Stimulated activated naive B cell treated with anti-CD40 and anti-IgM and Interleukin-4, amounts not matched to agents 10 μg/mL and 1 μg/mL and 100 μg/mL, for 72 hours (primary cell): Measurements from ENCODE around the gene LRCH4.
"Not testable (repeated sequence)": the region's sequence is repeated elsewhere in the genome, so short reads cannot be mapped to it uniquely, and the experiment has no call there.

Experiments
- ATAC-seq, 2 donors: fragments of 150-1000 bp; cut with Tn5 transposase; replicated peaks; 2 replicates each; pipeline ENCODE4 v1.10.0; 2021; ENCODE audit warnings: moderate library complexity in 1 of 2
- DNase-seq: peaks from one replicate; pipeline ENCODE4 v3.0.0; 2021
- H3K27ac Mint-ChIP-seq: one replicate; pipeline ENCODE4 v1.8.0; 2022; ENCODE audit warnings: mild to moderate bottlenecking, mixed read lengths
- H3K27me3 Mint-ChIP-seq, 2 donors: one replicate each; pipeline ENCODE4 v1.8.0; 2022; ENCODE audit warnings: mixed read lengths in 2 of 2
- H3K36me3 Mint-ChIP-seq, 2 donors: one replicate each; pipeline ENCODE4 v1.8.0; 2022; ENCODE audit warnings: mixed read lengths in 2 of 2, mild to moderate bottlenecking in 1 of 2
- H3K4me1 Mint-ChIP-seq, 2 donors: one replicate each; pipeline ENCODE4 v1.8.0; 2022; ENCODE audit warnings: mixed read lengths in 2 of 2, mild to moderate bottlenecking in 1 of 2
- H3K4me3 Mint-ChIP-seq, 2 donors: one replicate each; pipeline ENCODE4 v1.8.0; 2022; ENCODE audit warnings: mild to moderate bottlenecking in 2 of 2, mixed read lengths in 2 of 2, moderate library complexity in 1 of 2
- H3K9me3 Mint-ChIP-seq, 2 donors: one replicate each; pipeline ENCODE4 v1.8.0; 2022; ENCODE audit warnings: mixed read lengths in 2 of 2, mild to moderate bottlenecking in 1 of 2

LRCH4 gene

DNA sequence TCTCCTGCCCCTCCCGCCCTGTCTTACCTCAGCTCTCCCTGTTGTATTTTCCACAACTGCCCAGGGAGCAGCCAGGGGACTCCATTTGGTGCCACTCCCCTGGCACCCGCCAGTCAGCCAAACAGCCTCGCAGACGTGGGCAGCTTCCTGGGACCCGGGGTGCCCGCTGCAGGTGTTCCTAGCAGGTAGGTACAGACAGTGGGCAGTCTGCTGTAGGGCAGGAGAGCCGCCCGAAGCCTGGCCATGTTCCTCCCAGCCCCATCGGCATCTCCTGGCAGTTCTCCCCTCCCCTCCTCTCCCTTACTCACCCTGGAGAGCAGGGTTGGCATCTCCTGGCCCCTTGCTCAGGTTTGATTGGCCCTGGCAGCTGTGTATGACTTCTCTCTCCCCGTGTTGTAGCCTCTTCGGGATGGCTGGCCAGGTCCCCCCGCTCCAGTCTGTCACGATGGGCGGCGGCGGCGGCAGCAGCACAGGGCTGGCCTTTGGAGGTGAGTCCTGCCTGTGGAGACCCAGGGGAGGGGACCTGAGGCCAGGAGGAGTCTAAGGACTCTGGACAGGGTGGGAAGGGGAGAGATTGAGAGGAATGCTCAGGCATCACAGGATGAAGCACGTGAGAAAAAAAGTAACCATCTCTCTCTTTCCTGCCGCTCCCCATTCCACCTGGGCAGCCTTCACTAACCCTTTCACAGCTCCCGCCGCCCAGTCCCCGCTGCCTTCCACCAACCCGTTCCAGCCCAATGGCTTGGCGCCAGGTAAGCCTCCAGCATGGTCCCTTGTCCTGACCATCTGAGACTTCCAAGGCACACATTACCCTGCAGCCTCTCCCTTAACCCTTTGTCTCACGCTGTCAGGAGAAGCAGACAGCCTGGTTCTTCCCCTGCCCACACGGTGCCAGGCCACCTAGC is 23.5 kb downstream of the LRCH4 start:
- H3K36me3 Mint-ChIP-seq, result peaks cover 35 to 50% of the 10 kb centered on the region in 2 donors
- DNase-seq (no peak), ATAC-seq (no peak)
- peaks cover 7 to 24% of the 10 kb centered on the region in 2 donors for H3K4me1 Mint-ChIP-seq
- no peaks in the 10 kb centered on the region for H3K9me3 Mint-ChIP-seq
- H3K27ac Mint-ChIP-seq, result peak overlapping the region; percentile 34
- no peaks in the 10 kb centered on the region for H3K27me3 Mint-ChIP-seq
- H3K4me3 Mint-ChIP-seq, result no peak overlapping the region

DNA sequence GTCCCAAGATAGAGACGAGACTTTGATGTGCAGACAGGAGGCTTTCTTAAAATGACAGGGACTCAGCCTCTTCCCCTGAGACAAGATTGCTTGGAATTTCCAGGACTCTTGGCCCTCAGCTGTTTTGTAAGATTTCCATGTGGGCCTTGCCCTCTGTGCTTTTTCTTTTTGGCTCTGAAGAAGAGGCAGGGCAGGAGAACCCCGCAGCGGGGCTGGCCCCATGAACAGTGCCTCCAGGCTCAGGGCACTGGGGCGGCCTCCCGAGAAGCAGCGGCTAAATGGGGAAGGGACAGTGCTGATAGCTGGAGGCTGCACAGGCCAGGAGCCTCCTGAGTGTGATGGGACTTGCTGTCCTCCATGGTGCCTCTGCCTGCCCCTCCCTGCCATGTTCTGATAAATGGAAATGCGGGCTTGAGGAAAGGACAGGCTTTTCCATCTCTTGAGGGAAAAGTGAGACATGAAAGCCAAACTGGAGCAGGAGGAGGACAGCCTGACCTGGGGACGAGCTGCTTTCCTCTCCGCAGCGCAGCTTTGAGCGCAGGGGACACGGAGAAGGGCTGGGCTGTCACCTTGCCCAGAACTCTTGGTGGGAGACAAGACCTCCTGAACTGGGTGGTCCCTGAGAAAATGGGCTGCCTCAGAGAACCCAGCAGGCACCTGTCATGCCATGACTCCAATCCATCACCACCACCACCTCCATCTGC is 24.3 kb downstream of the LRCH4 start:
- Mint-ChIP-seq H3K27me3 (no peaks in the 10 kb centered on the region), H3K27ac (no peak overlapping the region), H3K9me3 (no peaks in the 10 kb centered on the region), H3K36me3 (peaks cover 39 to 54% of the 10 kb centered on the region in 2 donors), H3K4me1 (peaks cover 4 to 20% of the 10 kb centered on the region in 2 donors), H3K4me3 (no peak overlapping the region)
- ATAC-seq (no peak), DNase-seq (no peak)

DNA sequence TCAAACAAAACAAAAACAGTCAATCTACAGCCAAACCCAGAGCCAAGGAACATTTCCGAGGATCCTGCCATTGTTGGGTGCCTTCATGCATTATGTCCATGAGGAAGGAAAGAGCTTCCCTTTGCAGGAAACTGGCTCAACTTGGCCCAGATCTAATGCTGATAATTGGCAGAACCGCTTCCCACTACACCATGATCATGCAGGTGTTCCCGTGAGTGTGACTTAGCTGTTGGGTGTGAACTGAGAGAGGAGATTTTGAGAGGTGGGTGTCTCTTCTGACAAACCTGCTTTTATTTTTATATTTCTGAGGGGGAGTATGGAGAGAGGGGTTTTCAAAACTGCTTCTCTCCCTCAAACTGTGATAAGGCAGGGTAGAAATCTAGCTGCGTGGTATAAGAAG is 26.8 kb downstream of the LRCH4 start:
- Mint-ChIP-seq H3K27me3 (no peaks in the 10 kb centered on the region), H3K4me3 (no peak overlapping the region), H3K9me3 (no peaks in the 10 kb centered on the region), H3K4me1 (peaks cover 4 to 19% of the 10 kb centered on the region in 2 donors), H3K36me3 (peaks cover 38 to 49% of the 10 kb centered on the region in 2 donors), H3K27ac (no peak overlapping the region)
- DNase-seq (no peak), ATAC-seq (no peak)

DNA sequence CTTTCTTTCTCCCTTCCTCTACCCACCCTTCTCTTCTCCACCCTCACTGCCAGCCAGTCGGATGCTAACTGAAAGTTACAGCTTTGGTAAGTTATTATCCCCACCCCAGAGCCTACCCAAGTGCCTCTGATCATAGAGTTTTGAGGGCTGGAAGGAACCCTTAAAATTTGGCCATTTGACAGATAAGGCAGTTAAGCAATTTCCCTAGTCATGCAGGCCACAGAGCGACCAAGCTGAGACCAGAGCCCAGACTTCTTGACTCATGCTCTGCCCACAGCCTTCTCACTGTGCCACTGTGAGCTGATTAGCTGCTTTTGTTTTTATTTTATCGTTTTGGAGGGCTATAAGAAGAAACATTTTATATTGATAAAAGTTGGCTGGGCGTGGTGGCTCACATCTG is 29.4 kb downstream of the LRCH4 start:
- Mint-ChIP-seq H3K27ac (no peak overlapping the region), H3K9me3 (no peaks in the 10 kb centered on the region), H3K27me3 (no peaks in the 10 kb centered on the region), H3K4me3 (no peak overlapping the region), H3K4me1 (peaks cover 4 to 11% of the 10 kb centered on the region in 2 donors), H3K36me3 (peaks cover 32 to 45% of the 10 kb centered on the region in 2 donors)
- DNase-seq, result no peak
- no peak for ATAC-seq

DNA sequence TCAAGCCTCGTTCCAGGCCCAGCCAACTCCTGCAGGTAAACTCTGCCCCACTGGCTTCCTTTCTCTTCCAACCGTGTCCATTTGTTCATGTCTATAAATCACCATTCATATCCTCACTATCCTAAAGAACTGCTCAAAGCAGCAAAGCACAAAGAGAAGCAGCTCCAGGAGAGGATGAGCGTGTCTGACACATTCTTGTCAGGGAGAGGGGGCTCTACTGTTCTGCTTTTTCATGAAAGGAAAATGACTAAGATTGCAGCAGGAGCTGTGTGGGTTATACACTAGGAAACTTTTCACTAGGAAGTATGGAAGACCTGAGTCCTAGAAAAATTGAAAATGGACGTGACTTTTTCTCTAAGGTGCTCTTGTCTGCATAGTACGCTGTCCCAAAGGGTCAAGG is 30.2 kb downstream of the LRCH4 start:
- peaks cover 4 to 13% of the 10 kb centered on the region in 2 donors for H3K4me1 Mint-ChIP-seq
- peak overlapping the region; percentile 33 for H3K27ac Mint-ChIP-seq
- no peak for DNase-seq
- no peak for ATAC-seq
- no peaks in the 10 kb centered on the region for H3K27me3 Mint-ChIP-seq
- H3K9me3 Mint-ChIP-seq, result no peaks in the 10 kb centered on the region
- H3K36me3 Mint-ChIP-seq, result peaks cover 32 to 45% of the 10 kb centered on the region in 2 donors
- no peak overlapping the region for H3K4me3 Mint-ChIP-seq

DNA sequence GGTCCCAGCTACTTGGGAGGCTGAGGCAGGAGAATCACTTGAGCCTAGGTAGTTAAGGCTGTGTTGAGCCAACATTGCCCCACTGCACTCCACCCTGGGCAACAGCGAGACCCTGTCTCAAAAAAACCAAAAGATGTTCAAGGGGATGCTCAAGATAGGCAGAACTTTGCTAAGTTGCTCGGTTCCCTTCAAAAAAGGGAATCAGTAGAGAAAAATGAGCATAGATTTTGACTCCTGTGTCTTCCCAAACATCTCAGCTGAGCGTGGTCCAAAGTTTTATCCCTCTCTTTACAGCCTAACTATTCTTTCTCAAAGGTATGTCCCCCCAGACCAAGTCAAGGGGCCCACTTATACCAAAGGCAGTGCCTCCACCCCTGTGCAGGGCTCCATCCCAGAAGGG is 32.9 kb downstream of the LRCH4 start:
- Mint-ChIP-seq H3K36me3 (peaks cover 42 to 50% of the 10 kb centered on the region in 2 donors), H3K27ac (peak overlapping the region; percentile 25), H3K4me3 (no peak overlapping the region), H3K9me3 (no peaks in the 10 kb centered on the region), H3K27me3 (no peaks in the 10 kb centered on the region), H3K4me1 (peaks cover 12 to 22% of the 10 kb centered on the region in 2 donors)
- no peak for DNase-seq
- ATAC-seq, result no peak

DNA sequence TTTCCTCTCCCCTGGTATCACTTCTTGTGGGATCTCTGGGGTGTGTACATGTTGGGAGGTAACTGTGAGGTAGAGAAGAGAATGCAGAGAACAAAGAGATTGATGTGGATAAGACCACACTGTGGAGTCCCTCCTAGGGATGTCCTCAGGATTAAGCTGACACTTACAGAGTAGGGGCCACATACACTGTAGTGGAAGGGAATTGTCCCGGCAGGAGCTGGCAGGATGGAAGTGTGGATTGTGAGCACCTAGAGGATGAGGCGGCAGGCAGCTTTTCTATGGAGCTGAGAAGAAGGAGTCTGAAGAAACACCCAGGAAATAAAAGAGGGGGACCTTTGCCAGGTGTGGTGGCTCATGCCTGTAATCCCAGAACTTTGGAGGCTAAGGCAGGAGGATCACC is 33.4 kb downstream of the LRCH4 start:
- DNase-seq (no peak), ATAC-seq (no peak)
- H3K9me3 Mint-ChIP-seq, result no peaks in the 10 kb centered on the region
- H3K4me3 Mint-ChIP-seq, result no peak overlapping the region
- H3K27me3 Mint-ChIP-seq, result no peaks in the 10 kb centered on the region
- no peak overlapping the region for H3K27ac Mint-ChIP-seq
- H3K4me1 Mint-ChIP-seq, result peaks cover 16 to 27% of the 10 kb centered on the region in 2 donors
- H3K36me3 Mint-ChIP-seq, result peaks cover 42 to 54% of the 10 kb centered on the region in 2 donors

DNA sequence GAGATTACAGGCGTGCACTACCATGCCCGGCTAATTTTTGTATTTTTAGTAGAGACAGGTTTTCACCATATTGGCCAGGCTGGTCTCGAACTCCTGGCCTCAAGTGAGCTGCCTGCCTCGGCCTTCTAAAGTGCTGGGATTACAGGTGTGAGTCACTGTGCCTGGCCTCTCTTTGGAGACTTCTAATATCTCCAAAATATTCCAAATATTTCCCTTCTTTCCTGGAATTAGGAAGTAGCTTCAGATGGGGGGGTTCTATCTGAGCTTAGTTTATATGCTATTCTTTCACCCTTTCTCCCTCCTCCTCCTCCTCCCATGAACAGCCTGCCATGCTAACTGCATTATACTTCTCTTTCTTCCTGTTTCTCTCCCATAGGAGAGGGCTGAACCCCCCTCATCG is 37.5 kb downstream of the LRCH4 start:
- DNase-seq, H3K9me3 Mint-ChIP-seq, ATAC-seq, H3K27me3 Mint-ChIP-seq: not testable (repeated sequence)
- H3K4me3 Mint-ChIP-seq, result peak overlapping the region; percentile 28 to 57
- peaks cover 51 to 68% of the 10 kb centered on the region in 2 donors for H3K4me1 Mint-ChIP-seq
- peak overlapping the region; percentile 95 for H3K27ac Mint-ChIP-seq
- H3K36me3 Mint-ChIP-seq, result peaks cover 25 to 40% of the 10 kb centered on the region in 2 donors

DNA sequence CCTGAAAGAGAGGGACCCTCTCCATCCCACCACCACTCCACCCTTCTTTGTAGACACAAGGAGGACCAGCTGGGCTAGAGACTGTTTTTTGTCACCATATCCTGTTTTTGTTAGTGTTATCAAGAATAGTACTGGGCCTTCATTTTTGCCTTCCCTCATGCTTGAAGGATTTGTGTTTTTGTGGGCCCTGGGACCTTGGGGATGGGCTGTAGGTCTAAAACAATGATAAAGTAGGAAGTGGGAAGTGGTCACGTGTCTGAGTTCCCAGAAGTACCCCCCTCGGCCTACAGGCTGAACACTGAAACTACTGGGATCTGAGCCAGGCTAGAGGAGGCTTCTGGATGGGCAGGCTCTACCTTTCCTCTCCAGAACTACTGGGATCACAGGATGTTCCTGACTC is 38.1 kb downstream of the LRCH4 start:
- Mint-ChIP-seq H3K9me3 (no peaks in the 10 kb centered on the region), H3K36me3 (peaks cover 22 to 37% of the 10 kb centered on the region in 2 donors), H3K27ac (peak overlapping the region; percentile 74), H3K4me3 (peak overlapping the region in 1 of 2 donors; percentile 82), H3K4me1 (peaks cover 55 to 74% of the 10 kb centered on the region in 2 donors), H3K27me3 (no peaks in the 10 kb centered on the region)
- no peak for DNase-seq
- ATAC-seq, result no peak

DNA sequence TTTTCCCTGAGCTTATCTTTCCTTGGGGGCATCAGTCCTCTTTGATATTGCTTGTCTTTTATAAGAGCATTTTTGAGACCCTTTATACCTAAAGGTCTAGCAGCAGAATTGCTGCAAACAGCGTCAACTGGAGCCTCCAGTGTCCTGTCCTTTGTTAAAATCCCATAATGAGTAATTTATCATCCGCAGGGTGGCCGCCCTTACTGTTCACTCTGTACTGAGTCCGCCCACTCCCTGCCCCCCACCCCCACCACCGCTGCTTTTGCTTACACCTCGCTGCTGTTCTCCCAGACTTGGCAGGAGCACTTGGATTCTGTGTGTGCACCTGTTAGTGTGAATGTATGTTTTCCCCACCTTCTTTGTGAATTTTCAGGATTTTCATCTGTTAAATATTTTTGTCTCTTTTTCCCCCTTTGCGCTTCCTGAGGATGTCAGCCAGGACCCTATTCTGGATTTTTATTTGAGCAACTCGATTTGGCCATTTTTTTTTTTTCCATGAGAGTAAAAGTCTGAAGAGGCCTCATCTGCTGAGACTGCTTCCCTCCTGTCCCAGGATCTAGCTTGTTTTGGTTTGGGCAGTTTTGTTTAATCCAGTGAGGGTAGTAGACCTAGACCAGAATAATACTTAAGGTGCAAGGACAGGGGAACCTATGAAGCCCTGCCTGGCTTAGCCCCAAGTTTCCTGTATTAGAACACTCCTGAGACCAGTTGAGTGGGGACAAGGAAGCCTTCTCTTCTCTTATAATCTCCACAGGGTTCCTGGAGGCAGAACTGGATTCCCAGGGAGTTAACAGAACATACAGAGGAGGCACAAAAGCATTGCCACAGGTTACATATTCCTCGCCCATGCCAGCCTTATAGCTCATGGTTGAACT is 38.8 kb downstream of the LRCH4 start:
- H3K4me1 Mint-ChIP-seq, result peaks cover 60 to 81% of the 10 kb centered on the region in 2 donors
- H3K9me3 Mint-ChIP-seq, result no peaks in the 10 kb centered on the region
- H3K27me3 Mint-ChIP-seq, result no peaks in the 10 kb centered on the region
- H3K27ac Mint-ChIP-seq, result peak overlapping the region; percentile 92
- no peak for DNase-seq
- peaks cover 17 to 31% of the 10 kb centered on the region in 2 donors for H3K36me3 Mint-ChIP-seq
- ATAC-seq, result no peak
- H3K4me3 Mint-ChIP-seq, result peak overlapping the region; percentile 74 to 82

DNA sequence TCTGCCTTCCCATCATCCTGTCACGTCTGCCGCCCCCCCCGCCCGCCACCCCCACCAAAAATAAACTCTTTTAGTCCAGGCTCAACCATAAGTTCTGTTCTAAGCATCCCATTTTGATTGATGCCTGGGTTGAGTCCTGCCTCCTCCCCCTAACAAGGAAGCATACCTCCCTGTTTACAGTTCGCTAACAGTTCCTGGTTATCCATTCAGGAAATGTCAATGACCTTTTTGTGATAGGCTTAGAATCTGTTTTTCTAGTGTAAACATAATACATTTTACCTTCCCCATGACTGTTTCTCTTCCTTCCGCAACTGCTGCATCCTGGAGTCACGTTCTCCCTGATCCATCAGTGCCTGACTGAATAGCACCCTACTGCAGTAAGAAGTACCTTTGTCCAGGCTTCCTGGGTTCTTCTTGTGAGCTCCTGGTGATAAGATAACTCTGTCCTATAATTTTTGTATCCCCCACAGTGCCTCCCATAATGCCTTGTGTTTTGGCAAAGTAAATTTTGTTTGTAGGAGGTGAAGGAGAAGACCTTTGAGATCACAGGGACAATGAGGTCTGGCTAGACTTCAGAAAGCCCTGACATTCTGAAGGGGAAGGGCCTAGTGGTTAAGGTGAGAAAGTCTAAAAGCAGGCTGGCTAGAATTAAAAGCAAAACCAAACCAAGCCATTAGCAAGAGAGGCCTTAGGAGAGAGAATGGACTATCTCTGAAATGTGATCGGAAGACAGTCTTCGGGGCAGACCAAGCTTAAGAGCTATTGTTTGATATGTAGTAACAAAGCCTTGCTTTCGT is 39.6 kb downstream of the LRCH4 start:
- peak overlapping the region; percentile 74 to 82 for H3K4me3 Mint-ChIP-seq
- DNase-seq, result no peak
- H3K9me3 Mint-ChIP-seq, result no peaks in the 10 kb centered on the region
- H3K36me3 Mint-ChIP-seq, result peaks cover 17 to 32% of the 10 kb centered on the region in 2 donors
- H3K4me1 Mint-ChIP-seq, result peaks cover 64 to 89% of the 10 kb centered on the region in 2 donors
- ATAC-seq, result peak; percentile 22 to 29
- H3K27ac Mint-ChIP-seq, result peak overlapping the region; percentile 92
- no peaks in the 10 kb centered on the region for H3K27me3 Mint-ChIP-seq

DNA sequence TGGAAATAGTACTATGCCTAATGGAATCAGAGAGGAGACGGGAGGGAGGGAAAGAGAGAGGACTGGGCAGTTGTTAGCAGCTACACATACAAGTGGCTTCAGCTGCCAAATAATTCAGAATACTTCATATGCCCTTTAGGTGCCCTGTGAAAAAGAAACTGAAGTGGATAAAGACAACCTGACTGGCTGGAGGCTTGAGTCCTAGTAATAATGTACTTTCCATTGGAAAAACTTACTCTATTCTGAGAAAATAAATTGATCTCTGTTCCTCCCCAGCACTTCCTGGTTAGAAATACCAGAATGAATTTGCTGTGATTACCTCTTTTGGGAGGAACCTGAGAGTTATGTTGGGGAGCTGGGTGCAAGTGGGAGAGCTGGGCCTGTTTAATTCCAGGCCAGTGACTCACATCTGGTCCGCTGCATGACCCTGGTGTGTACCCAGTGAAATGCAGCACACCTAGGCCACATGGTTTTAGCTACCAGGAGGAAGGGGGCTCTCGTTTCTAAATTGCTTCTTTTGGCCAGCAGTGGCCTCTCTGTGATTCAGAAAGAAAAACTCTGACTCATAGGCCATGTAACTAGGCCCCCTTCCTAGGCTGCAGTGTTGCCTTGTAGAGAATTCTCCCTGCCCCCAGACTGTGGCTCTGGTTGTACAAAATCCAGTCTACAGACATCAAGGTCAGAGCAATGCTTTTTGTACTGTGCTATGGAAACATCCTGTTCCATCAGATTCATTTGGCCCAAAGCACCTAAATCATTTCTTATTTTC is 40.4 kb downstream of the LRCH4 start:
- Mint-ChIP-seq H3K4me3 (peak overlapping the region; percentile 74 to 82), H3K27me3 (no peaks in the 10 kb centered on the region), H3K4me1 (peaks cover 65 to 92% of the 10 kb centered on the region in 2 donors), H3K27ac (peak overlapping the region; percentile 92), H3K36me3 (peaks cover 20 to 33% of the 10 kb centered on the region in 2 donors), H3K9me3 (no peaks in the 10 kb centered on the region)
- peak; percentile 85 to 87 for ATAC-seq
- DNase-seq, result peak; percentile 75

DNA sequence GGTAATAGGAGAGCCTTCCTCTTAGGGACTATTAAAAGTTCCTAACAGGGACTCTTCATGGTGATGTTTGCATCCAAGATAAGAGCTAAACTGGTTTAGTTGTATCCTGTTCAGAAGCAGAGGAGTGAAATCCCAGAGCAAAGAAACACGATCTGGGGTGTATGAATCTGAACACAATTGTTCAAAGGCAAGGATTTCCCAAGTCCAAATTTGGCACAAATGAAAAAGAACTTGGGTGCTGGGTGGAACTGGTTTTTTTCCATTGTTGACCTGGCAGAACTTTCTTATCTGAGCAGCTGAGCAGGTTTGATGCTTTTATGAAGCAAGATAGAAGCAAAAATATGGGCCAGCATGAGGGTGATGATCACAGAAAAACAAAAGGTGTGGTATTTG is 41.0 kb downstream of the LRCH4 start:
- H3K36me3 Mint-ChIP-seq, result peaks cover 17 to 28% of the 10 kb centered on the region in 2 donors
- H3K9me3 Mint-ChIP-seq, result no peaks in the 10 kb centered on the region
- peaks cover 61 to 91% of the 10 kb centered on the region in 2 donors for H3K4me1 Mint-ChIP-seq
- ATAC-seq (no peak), DNase-seq (no peak)
- no peaks in the 10 kb centered on the region for H3K27me3 Mint-ChIP-seq
- peak overlapping the region; percentile 92 for H3K27ac Mint-ChIP-seq
- H3K4me3 Mint-ChIP-seq, result peak overlapping the region; percentile 74 to 82
